Measurements from ENCODE around the gene PLAAT4.

DNA sequence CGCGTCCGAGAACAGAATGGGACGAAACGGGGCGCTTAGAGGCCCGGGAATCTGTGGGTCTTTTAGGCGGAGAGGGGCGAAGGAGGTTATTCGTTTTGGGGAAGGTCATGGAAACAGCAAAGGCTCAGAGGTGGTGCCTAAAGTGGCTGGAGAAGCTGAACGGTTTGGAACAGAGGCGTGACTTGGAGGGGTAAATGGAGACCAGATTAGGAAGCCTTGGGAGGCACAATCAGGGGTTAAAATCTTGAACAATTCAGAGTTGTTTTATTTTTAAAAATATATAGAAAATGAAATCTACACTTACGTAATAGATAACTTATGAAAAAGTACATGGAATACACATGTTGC, 45.4 kb upstream of the PLAAT4 start:
- TF ChIP-seq, protein P1, sequence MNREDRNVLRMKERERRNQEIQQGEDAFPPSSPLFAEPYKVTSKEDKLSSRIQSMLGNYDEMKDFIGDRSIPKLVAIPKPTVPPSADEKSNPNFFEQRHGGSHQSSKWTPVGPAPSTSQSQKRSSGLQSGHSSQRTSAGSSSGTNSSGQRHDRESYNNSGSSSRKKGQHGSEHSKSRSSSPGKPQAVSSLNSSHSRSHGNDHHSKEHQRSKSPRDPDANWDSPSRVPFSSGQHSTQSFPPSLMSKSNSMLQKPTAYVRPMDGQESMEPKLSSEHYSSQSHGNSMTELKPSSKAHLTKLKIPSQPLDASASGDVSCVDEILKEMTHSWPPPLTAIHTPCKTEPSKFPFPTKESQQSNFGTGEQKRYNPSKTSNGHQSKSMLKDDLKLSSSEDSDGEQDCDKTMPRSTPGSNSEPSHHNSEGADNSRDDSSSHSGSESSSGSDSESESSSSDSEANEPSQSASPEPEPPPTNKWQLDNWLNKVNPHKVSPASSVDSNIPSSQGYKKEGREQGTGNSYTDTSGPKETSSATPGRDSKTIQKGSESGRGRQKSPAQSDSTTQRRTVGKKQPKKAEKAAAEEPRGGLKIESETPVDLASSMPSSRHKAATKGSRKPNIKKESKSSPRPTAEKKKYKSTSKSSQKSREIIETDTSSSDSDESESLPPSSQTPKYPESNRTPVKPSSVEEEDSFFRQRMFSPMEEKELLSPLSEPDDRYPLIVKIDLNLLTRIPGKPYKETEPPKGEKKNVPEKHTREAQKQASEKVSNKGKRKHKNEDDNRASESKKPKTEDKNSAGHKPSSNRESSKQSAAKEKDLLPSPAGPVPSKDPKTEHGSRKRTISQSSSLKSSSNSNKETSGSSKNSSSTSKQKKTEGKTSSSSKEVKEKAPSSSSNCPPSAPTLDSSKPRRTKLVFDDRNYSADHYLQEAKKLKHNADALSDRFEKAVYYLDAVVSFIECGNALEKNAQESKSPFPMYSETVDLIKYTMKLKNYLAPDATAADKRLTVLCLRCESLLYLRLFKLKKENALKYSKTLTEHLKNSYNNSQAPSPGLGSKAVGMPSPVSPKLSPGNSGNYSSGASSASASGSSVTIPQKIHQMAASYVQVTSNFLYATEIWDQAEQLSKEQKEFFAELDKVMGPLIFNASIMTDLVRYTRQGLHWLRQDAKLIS (CRISPR knock-in tag; IDR thresholded peaks at IDR 0.05; ENCODE audit: borderline replicate concordance), result no peak
- TF ChIP-seq, protein P2, sequence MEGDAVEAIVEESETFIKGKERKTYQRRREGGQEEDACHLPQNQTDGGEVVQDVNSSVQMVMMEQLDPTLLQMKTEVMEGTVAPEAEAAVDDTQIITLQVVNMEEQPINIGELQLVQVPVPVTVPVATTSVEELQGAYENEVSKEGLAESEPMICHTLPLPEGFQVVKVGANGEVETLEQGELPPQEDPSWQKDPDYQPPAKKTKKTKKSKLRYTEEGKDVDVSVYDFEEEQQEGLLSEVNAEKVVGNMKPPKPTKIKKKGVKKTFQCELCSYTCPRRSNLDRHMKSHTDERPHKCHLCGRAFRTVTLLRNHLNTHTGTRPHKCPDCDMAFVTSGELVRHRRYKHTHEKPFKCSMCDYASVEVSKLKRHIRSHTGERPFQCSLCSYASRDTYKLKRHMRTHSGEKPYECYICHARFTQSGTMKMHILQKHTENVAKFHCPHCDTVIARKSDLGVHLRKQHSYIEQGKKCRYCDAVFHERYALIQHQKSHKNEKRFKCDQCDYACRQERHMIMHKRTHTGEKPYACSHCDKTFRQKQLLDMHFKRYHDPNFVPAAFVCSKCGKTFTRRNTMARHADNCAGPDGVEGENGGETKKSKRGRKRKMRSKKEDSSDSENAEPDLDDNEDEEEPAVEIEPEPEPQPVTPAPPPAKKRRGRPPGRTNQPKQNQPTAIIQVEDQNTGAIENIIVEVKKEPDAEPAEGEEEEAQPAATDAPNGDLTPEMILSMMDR (IDR thresholded peaks at IDR 0.05), result no peak
- TF ChIP-seq ESRRA (CRISPR knock-in tag; IDR thresholded peaks at IDR 0.05; ENCODE audit: borderline replicate concordance) (no peak), ZNF121 (CRISPR knock-in tag; IDR thresholded peaks at IDR 0.05) (no peak)
- TF ChIP-seq, protein P3, sequence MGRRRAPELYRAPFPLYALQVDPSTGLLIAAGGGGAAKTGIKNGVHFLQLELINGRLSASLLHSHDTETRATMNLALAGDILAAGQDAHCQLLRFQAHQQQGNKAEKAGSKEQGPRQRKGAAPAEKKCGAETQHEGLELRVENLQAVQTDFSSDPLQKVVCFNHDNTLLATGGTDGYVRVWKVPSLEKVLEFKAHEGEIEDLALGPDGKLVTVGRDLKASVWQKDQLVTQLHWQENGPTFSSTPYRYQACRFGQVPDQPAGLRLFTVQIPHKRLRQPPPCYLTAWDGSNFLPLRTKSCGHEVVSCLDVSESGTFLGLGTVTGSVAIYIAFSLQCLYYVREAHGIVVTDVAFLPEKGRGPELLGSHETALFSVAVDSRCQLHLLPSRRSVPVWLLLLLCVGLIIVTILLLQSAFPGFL (CRISPR knock-in tag; IDR thresholded peaks at IDR 0.05; ENCODE audit: borderline replicate concordance), result no peak
